ENCODE measurements around the gene GK. TPM values are rescaled to one million over a fixed set of nuclear protein-coding genes. Genes with fewer than 3 reads are reported as not detected.

GK gene
- total and polyA plus RNA-seq, 9 of the 15 experiments (the other 6 are each of a cell fraction or from before 2014, with no cell fraction given) = 8.0 to 15.7 (median 12.4) TPM

GRCh38 chrX:30652527-30653414, 452 bp upstream of the GK start (continued):
- no peak for TF ChIP-seq ZNF253 (CRISPR knock-in tag; conservative IDR thresholded peaks at IDR 0.05)
- TF ChIP-seq TAF7 (tag; IDR thresholded peaks at IDR 0.05) = peak; percentile 62
- TF ChIP-seq ERF (CRISPR knock-in tag; IDR thresholded peaks at IDR 0.05) = no peak
- TF ChIP-seq JUN (IDR thresholded peaks at IDR 0.05; ENCODE audit: borderline replicate concordance, low read depth, low read length) = no peak
- TF ChIP-seq JUN (CRISPR knock-in tag; IDR thresholded peaks at IDR 0.05; ENCODE audit: borderline replicate concordance) = no peak
- TF ChIP-seq FOXO4 (CRISPR knock-in tag; IDR thresholded peaks at IDR 0.05) = no peak
- TF ChIP-seq CREB1 (IDR thresholded peaks at IDR 0.05) = peak; percentile 64
- TF ChIP-seq CREB1 (CRISPR knock-in tag; IDR thresholded peaks at IDR 0.05) = peak; percentile 79
- no peak for TF ChIP-seq POLR2AphosphoS2 (IDR thresholded peaks at IDR 0.05; ENCODE audit: low read length)
- TF ChIP-seq POLR2H (tag; IDR thresholded peaks at IDR 0.05; ENCODE audit: low read depth) = peak; percentile 14; the same call in 1 of the 2 replicates
- TF ChIP-seq SMAD2 (IDR thresholded peaks at IDR 0.05; ENCODE audit: low read depth, low read length) = no peak
- TF ChIP-seq NFXL1 (CRISPR knock-in tag; IDR thresholded peaks at IDR 0.05) = no peak
- no peak for TF ChIP-seq ZBTB17 (CRISPR knock-in tag; IDR thresholded peaks at IDR 0.05)
- no peak for TF ChIP-seq BMI1 (IDR thresholded peaks at IDR 0.05; ENCODE audit: low read length)
- TF ChIP-seq GTF2E2 (tag; IDR thresholded peaks at IDR 0.05) = no peak
- TF ChIP-seq NR0B1 (IDR thresholded peaks at IDR 0.05; ENCODE audit: partially characterized antibody) = no peak
- TF ChIP-seq ZNF76 (CRISPR knock-in tag; IDR thresholded peaks at IDR 0.05; ENCODE audit: borderline replicate concordance) = no peak
- TF ChIP-seq KDM2B (CRISPR knock-in tag; IDR thresholded peaks at IDR 0.05) = no peak
- no peak for TF ChIP-seq NEUROD1 (IDR thresholded peaks at IDR 0.05; ENCODE audit: borderline replicate concordance, low read depth, low read length, partially characterized antibody)
- TF ChIP-seq, protein P1, sequence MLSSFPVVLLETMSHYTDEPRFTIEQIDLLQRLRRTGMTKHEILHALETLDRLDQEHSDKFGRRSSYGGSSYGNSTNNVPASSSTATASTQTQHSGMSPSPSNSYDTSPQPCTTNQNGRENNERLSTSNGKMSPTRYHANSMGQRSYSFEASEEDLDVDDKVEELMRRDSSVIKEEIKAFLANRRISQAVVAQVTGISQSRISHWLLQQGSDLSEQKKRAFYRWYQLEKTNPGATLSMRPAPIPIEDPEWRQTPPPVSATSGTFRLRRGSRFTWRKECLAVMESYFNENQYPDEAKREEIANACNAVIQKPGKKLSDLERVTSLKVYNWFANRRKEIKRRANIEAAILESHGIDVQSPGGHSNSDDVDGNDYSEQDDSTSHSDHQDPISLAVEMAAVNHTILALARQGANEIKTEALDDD (IDR thresholded peaks at IDR 0.05) = no peak
- TF ChIP-seq NFIX (CRISPR knock-in tag; IDR thresholded peaks at IDR 0.05; ENCODE audit: low read depth) = no peak
- no peak for TF ChIP-seq PPARD (CRISPR knock-in tag; IDR thresholded peaks at IDR 0.05)
- no peak for TF ChIP-seq HINFP (tag; conservative IDR thresholded peaks at IDR 0.05; ENCODE audit: low read depth)
- no peak for TF ChIP-seq ZNF197 (CRISPR knock-in tag; IDR thresholded peaks at IDR 0.05; ENCODE audit: low read depth)

All from K562 (cell line).